GM19043 (cell line): ENCODE data around the gene UACA.
A peak's percentile ranks its signal among the peaks of the same experiment; 100 is the strongest.
"Not testable (repeated sequence)": the region's sequence is repeated elsewhere in the genome, so short reads cannot be mapped to it uniquely, and the experiment has no call there.

Source experiments
- ATAC-seq: cut with Tn5 transposase; IDR thresholded peaks from one replicate; pipeline ENCODE4 v1.9.1; 2021; ENCODE audit warnings: low read depth; ENCODE audit not compliant: unreplicated experiment

Gene UACA, protein sequence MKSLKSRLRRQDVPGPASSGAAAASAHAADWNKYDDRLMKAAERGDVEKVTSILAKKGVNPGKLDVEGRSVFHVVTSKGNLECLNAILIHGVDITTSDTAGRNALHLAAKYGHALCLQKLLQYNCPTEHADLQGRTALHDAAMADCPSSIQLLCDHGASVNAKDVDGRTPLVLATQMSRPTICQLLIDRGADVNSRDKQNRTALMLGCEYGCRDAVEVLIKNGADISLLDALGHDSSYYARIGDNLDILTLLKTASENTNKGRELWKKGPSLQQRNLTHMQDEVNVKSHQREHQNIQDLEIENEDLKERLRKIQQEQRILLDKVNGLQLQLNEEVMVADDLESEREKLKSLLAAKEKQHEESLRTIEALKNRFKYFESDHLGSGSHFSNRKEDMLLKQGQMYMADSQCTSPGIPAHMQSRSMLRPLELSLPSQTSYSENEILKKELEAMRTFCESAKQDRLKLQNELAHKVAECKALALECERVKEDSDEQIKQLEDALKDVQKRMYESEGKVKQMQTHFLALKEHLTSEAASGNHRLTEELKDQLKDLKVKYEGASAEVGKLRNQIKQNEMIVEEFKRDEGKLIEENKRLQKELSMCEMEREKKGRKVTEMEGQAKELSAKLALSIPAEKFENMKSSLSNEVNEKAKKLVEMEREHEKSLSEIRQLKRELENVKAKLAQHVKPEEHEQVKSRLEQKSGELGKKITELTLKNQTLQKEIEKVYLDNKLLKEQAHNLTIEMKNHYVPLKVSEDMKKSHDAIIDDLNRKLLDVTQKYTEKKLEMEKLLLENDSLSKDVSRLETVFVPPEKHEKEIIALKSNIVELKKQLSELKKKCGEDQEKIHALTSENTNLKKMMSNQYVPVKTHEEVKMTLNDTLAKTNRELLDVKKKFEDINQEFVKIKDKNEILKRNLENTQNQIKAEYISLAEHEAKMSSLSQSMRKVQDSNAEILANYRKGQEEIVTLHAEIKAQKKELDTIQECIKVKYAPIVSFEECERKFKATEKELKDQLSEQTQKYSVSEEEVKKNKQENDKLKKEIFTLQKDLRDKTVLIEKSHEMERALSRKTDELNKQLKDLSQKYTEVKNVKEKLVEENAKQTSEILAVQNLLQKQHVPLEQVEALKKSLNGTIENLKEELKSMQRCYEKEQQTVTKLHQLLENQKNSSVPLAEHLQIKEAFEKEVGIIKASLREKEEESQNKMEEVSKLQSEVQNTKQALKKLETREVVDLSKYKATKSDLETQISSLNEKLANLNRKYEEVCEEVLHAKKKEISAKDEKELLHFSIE (N-terminal part only)

DNA sequence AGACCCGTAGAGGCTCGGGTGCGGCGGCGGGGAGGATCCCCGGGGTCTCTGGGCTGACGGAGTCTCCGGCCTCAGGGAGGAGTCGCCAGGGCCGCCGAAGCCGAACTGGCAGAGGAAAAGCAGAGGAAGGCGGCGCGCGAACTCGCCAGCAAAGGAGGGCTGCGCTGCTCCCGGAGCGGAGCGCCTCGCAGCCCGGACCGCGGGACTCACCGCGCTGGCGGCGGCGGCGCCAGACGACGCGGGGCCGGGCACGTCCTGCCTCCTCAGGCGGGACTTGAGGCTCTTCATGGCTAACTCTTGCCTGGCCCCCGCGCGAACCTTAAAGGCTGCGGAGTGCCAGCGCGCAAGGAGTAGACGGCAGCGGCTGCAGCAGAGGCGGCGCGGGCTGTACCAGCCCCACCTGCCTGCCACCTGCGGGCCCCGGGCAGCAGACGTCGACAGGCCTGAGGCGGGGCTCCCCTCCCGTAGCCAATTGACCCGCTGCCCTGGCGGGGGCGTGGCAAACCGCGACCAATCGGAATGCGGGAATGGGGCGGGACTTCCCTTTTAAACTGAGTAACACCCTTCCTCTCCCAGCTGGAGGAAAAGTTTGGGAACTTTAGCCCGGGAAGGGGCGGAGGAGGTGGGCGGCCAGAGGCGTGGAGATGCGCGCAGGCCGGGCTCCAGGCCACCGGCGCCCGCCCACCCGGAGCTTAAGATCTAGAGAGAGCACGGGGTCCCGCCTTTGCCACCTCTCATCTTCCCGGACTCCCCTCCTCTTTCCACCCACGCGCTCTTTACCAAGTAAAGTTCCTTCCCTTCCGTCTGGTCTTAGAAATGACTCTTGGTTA is at the start of gene UACA:
UACA (minus strand) TSS at position 439 of the 830 bp plus-strand sequence; CDS start at position 288, 151 bp downstream.
- peak; percentile 89 for ATAC-seq

DNA sequence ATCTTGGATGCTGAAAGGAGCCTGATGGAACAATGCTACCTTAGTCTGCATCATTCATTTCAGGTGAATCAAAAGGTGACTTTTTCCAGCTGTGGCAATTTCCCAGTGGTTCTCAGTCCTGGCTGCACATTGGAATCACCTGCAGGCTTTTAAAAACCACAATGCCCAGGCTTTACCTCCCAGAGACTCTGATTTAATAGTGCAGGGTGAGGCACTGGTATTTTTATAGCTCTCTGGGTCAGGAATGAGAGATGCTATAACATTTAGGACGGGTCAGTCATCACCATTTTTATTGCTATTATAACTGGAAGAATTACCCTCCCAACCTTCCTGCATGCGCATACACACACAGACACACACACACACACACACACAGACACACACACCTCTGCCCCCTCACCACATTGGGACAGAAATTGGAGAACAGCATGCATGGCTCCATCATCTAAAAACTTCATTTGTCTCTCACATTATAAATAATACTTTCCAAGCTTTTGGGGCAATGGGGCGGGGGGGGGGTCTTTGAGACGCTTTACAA is 49.5 kb upstream of the UACA start:
- no peak for ATAC-seq

DNA sequence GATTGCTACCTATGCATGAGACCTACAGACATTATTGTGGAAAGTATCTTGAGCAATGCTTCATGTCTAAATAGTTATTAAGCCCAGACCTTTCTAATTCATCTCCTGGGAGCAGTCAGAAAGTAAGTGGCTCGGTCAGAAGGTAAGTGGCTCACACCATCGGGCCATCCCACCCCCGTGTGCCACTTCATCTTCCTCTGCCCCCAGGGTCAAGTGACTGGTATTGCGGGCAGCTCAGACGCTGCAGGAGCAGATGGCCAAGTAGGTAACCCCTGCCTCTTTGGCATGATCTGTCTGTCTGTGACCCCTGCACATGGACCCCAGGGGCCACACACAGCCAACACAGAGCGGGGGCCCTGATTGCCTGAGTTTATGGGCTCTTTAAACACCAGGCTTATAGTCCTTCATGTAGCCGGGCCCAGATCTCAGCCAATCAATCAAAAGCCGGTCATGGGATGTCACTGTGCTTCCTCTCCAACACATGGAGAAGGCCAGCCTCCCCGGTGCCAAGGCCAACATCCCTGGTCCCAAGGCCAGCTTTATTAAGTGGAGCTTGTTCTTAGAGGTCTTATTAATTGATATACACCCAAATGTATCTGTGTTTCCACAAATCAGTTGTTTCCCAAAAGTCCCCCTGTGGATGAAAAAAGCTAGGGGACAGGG is 47.7 kb upstream of the UACA start:
- no peak for ATAC-seq

DNA sequence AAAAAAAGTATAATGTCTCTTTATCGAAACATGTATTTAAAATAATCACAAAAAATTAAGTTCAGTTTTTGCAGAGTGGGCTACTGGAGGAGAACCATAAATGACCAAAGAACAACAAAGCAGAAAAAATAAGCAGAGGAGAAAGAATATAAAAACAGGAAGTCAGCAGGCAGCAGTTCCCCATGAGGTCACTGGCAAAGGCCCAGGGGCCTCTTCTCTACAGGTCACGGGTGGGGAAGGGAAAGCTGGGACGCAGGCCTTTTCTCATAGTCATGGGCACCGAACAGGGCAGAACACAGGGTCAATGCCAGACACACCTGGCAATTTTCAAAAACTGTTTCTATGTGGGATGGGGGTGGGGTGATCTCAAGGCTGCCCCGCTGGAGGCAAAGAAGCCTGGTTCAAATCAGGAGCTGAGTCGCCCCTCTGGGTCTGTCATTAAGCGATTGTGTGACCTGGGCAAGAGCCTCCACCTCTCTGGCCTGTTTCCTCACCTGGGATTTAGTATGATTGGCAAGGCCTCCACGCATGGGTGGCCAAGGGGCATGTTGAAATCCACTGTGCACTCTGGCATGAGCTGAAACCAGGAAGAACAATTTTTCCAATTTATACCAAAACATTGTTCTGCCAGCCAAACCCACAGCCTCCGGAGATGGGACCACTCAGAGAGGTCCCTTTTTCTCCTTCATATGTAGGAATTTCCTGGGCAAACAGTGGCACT is 43.8 kb upstream of the UACA start:
- ATAC-seq: no peak

DNA sequence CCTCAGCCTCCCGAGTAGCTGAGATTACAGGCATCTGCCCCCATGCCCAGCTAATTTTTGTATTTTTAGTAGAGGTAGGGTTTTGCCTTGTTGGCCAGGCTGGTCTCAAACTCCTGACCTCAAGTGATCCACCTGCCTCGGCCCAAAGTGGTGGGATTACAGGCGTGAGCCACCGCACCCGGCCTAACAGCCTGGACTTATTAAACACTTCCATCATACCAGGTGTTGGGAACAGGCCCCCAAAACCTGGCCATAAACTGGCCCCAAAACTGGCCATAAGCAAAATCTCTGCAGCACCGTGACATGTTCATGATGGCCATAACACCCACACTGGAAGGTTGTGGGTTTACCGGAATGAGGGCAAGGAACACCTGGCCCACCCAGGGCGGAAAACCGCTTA is 41.0 kb upstream of the UACA start:
- not testable (repeated sequence) for ATAC-seq

DNA sequence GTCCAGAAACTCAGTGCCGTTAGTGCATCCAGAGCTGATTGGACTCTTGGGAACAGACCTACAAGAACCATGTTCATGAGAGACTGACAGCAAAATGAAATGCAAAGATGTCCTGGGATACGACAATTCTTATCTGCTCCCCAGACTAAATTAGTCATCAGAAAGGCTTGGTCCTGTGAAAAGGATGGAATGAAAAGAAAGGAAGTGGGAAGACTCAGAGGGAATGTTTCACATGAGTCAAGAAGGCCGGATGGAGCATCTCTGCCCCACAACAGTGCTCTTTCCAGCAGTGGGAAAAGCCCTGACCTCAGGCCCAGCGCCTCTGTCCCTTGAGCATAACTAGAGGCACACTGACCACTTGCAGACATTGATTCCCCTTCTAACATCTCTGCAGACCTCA is 39.3 kb upstream of the UACA start:
- no peak for ATAC-seq

DNA sequence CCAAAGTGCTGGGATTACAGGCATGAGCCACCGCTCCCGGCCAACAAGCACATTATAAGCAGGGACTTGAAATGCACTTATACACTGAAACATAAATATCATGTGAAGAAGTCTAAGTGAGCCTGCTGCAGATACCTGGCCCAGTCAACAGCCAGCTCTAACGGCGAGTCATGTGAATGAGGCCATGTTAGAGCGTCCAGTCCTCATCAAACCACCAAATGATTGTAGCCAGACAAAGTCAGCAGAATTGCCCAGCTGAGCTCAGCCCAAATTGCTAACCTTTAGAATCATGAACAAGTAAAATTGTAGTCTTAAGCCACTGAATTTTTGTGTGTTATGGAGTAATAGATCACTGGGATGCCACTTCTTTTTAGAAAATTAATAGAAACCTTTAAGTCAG is 37.8 kb upstream of the UACA start:
- no peak for ATAC-seq

DNA sequence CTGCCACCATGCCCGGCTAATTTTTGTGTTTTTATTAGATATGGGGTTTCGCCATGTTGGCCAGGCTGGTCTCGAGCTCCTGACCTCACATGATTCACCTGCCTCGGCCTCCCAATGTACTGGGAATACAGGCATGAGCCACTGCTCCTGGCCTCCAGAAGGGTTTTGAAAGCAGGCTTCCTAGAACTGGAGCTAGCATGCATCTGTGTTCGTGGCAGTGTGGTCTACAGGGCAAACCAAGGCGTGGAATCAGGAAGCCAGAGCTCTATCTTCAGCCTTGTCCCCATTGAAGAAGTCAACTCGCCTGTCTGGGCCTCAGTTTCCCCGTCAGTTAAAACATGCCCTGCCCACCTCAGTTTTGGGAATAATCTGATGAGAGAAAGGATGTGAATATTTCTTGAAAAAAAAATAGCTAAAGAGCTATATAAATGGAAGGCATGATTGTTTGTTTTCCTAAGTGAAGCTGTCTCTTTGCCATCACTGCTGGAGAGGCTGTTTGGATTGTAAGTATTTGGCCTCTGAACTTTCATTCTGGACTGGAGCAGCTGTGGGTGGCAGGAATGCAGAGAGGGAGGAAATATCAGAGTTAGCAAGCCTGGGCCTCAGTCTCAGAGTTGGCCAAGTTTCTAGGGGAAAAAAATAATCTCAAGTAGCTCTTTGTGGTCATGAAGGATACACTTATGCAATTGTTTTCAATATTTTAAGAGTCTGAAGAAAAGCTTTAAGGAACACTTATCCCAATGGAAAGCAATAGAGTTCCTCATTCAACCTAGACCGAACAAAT is 36.5 kb upstream of the UACA start:
- ATAC-seq: no peak

DNA sequence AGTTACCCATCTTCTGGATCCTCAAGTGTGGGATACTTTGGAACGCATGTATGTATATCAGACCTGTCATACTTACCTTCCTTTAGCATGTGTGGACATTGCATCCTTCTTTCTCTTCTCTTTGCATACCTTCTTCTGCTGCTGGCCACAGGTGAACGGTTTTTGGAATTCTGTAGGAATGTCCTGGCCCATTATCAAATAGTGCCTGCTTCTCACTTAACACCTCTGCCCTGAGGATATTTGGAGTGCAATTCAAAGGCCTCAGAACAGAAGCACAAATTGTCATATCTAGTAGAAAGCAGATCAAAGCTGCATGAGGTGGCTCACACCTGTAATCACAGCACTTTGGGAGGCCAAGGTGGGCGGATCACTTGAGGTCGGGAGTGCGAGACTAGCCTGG is 34.1 kb upstream of the UACA start:
- no peak for ATAC-seq

DNA sequence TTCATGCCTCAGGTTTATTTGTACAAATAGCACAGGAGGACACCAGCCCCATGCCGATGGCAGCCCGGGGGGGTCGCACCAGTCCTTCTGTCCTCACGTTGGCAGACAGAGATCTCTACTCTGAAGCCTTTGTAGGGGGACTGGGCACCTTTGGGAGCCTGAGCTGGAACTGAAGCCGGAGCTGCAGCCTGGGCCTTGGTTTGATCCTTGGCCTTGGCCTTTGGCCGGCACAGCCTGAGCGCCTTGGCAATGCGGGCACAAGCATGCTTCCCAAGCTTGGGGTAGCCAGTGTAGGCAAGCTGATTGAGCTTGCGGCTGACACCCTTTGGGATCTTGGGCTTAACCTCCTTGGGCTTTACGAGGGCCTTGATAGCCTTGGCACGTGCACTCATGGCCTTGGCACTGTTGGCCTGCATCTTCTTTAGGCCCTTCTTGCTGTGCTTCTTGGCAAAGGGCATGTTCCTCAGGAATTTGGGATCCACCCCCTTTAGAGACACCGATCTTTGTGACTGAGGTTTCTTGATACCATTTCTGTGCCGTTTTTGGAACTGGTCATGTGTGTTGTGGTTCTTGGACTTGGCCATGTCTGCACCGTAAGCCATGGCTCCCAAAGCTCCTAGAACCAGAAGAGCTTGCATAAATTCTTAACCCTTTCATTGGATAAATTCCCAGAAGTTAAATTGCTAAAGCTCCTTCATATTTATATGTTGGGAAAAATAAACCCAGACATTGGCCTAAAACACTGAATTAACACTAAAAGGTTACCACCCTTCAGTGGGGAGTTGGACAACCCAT is 33.4 kb upstream of the UACA start:
- no peak for ATAC-seq

DNA sequence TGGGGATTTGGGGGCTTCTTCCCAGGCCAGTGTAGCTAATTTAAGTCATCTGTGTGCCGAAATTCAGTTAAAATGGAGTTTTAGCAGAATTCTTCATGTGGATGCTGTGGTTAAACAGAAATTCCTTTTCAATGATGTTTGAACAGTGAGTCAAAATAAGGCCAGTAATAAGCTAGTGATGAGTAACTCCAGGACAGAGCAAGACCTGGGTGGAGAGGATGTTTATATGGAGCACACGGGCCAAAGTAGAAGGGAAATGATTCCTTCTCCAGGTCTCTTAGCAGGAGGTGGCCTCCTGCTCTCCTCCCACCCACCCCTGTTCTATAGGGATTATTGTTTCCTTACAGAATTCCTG is 31.9 kb upstream of the UACA start:
- ATAC-seq: no peak

DNA sequence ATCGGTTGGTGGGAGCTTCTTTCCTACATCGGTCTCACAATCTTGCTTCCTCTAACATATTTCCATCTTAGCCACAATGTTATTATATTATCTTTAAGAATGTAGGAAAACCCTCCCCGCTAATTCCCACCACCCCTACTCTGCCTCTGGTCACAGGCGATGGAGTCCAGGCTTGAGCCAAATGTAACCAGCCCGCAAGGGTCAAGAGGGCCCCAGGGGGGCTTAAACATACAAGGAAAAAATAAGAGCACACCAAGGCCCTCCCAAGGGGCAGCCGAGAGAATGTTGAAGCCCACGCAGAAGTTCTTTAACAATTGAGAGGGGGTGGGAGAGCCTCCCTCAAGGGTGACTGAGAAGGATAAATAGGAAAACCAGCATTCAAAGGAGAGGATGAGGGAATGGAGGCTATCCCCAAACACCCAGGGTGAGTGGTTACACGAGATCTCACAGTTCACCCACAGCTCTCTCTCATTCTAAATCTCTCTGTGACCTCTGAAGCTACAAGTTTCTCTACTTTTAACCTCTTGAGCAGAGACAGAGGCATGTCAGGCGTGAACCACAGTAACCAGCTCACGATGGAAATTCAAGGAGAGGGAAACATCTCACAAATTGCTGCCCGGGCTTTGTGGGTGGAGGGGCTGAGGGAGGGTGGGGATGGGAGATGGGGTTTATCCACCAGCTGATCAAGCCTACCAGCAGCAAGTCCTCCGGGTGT is 31.4 kb upstream of the UACA start:
- ATAC-seq: no peak

DNA sequence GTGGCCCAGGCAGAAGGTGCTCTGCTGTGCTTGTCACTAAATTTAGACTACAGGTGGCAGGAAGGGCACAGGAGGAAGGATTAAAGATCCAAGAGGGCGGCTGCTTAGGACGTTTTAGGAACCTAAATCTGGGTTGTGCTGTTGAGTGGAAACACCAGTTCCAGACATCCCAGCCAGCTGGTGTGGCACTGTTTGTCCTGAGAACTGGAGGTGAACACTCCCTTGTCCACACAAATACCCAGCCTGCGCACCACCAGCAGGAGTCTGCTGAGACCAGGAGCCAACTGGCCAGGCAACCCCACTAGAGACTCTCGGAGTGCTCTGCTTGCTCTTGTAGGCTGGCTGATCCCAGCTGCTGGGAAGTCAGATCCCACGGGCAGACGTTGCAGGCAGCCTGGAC is 30.3 kb upstream of the UACA start:
- no peak for ATAC-seq

DNA sequence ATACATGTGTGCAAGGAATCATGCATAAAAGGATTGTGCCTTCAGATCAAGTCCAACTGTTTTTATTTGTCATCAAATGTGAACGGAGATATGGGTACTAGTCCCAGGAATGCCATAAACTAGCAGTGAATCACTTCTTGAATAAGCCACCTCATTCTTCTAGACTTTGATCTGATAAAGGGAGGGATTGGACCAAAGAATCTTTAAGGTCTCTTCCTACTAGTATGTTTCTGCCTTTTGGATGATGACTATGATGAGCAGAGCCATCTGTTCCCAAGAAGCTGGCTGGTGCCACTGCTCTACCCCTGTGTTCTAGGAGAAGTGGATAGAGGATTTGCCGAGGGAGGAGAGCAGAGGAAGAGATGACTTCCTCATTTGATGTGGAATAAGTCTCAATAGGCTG is 28.8 kb upstream of the UACA start:
- ATAC-seq: no peak

DNA sequence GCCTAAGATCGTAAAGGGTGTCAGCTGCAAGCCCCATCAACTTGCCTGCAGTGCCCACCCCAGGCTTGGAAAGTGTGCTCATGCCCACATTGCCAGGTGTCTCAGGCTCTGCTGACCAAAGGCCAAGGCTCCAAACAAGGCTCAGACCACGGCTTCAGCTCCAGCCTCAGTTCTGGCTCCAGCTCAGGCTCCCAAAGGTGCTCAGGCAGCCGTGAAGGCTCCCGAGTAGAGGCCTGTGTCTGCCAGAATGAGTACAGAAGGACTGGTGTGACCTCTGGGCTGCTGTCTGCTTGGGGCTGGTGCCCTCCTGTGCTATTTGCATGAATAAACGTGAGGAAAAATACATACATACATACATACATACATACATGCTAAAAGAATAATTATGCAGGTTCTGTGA is 27.9 kb upstream of the UACA start:
- no peak for ATAC-seq

DNA sequence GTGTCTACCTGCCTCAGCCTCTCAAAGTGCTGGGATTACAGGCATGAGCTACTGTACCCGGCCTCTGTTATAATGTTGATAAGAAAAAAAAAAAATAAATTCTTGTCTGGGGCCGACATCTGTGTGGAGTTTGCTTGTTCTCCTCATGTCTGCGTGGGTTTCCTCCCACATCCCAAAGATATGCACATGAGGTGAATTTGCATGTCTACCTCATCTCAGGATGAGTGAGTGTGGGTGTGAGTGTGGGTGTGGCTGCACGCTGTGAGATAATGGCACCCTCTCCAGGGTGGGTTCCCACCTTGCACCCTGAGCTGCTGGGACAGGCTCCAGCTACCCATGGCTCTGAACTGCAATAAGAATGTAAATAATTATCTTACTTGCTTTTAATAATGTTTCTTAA is 25.9 kb upstream of the UACA start:
- no peak for ATAC-seq
